Skeletal muscle cell (primary cell): ENCODE measurements around the gene PRPF31.
A peak's percentile ranks its signal among the peaks of the same experiment; 100 is the strongest.
"Not testable (repeated sequence)": the region's sequence is repeated elsewhere in the genome, so short reads cannot be mapped to it uniquely, and the experiment has no call there.

Source experiments
- DNase-seq: peaks from one replicate; pipeline ENCODE4 v3.0.0-alpha.2; 2010; ENCODE audit warnings: low read depth
- H3K4me3 ChIP-seq: 2 replicates; pipeline ENCODE4 v1.5.1; 2011; ENCODE audit warnings: low read depth, mild to moderate bottlenecking, control low read depth, low read length, moderate library complexity

The PRPF31 gene

GRCh38 chr19:54159352-54160181 is 44.0 kb downstream of the PRPF31 start, which contains the start of gene LENG1:
LENG1 (minus strand) TSS chr19:54159721; CDS start chr19:54159695, 26 bp downstream.
- DNase-seq = peak; percentile 100
- peak within 1 kb of the TSS; percentile 70 for H3K4me3 ChIP-seq

DNA sequence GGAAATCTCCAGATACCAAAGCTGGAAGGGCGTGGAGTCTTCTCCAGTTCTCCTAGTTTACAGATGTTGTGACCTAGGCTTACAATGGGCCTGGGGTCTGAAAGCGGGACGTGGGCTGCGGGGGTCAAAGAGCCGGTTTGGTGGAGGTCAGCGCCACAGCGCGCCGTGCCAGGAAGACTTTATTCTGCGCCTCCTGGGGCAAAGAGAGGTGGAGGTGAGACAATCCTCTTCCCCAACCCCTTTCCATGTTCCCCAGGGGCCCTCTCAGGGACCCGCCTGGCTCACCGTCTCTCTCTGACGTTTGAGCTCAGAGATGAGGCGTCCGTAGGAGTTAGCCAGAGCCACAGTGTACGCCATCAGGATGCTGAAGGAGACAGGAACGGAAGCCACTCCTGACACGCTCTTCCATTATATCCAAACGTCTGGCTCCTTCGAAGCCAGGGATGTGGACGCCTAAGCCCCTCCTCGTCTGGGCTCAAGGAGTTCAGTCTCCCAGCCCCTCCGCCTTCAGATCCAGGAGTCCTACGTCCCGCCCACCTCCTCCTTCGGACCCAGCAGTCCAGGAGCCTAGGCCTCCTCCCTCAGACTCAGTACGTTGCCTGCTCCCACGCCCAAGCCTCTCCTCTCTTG is 44.7 kb downstream of the PRPF31 start:
- peak overlapping the region; percentile 70 for H3K4me3 ChIP-seq
- DNase-seq = no peak

DNA sequence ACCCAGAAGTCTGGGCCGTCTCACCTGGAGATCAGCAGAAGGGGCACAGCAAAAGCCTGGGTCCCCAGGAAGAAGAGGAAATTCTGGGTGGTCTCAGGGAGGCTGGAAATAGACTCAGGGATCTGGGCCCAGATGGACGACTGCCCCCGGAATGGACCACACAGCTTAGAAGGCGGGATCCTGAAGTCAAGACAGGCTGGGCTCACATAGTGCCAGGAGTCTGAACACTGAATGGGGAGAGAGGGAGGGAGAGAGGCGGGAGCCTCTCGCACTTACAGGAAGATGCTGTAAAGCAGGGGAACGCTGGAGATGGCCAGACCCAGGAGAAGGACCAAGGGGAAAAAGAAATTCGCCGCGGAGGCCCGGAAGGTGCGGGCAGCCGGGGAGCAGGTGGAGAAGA is 45.3 kb downstream of the PRPF31 start:
- no peak for DNase-seq
- peak overlapping the region; percentile 70 for H3K4me3 ChIP-seq

DNA sequence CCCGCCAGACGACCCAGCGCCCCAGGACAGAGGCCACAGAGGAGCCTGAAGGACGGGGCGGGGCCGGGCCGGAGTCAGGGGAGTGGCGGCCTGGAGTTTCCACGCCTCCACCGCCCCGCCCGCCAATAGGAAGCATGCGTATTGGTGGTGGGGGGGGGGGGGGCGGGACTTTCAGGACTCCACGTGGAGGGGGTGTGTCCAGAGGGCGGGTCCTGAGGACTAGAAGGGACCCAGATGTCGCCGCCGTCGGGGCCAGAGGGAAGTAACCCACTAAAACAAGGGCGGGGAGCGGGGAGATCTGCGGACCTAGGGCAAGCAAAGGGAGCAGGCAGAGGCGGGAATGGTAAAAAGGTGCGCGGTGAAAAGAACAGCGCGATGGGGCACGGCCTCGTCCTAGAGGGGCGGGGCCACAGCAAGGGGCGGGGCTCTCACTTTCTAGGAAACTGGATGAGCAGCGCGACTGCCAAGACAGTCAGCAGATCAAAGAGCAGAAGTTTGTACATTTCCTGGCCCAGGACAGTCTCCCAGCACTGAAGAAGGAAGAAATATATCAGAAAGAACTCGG is 46.8 kb downstream of the PRPF31 start:
- peak overlapping the region; percentile 52 for H3K4me3 ChIP-seq
- no peak for DNase-seq

- no peak for DNase-seq
Observed at GRCh38 chr19:54162884-54163283, 47.3 kb downstream of the PRPF31 start.

DNA sequence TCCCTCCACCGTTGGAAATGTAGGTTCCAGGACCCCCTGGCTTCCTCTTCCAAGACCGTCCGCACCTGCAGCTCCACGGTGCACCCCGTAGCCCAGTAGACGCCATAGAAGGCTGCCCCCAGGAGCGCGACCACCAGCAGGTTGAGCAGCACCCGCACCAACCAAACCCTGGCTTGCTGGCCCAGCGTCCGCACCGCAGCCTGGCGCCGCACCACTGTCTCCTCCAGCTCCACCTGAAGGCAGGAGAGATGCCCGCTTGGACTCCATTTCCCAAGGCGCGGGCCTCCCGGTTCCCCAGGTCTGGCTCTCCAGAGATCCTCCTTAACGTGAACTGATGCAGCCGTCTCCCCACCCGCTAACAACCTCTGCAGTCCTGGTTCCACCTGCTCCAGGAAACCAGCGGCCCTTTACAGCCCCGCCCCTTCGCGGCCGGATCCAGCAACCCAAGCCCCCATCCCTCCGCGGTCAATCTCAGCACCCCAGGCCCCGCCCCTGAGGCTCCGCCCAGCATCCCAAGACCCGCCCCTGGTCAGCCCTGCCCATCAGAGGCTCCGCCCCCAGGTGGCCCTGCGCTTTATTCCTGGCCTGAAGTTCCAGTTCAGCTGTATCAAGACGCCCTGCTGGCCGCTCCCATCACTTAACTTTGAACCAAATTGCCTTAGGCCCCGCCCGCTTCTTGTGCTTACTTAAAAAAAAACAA is 49.0 kb downstream of the PRPF31 start:
- H3K4me3 ChIP-seq = peak overlapping the region; percentile 21
- no peak for DNase-seq

More at GRCh38 chr19:54162884-54163283, 47.3 kb downstream of the PRPF31 start:
- no peak overlapping the region for H3K4me3 ChIP-seq

DNA sequence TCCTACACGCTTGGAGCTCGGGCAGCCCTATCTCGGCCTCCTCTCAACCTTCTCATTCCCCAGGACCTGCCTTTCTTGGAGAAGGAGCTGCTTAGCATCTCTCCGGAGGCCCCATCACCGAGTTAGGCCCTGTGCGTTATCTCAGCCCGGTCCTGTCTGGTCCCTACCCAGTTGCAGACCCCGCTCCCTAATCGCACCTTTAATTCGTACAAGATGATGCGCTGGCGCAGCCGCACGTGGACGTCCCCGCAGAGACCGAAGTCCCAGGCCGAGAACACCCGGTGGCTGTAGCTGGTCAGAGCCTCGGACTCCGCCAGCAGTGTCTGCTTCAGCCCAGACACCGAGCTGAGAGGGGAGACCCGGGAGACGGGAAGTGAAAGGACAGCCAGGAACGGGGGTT is 49.7 kb downstream of the PRPF31 start:
- H3K4me3 ChIP-seq = no peak overlapping the region
- DNase-seq = no peak

DNA sequence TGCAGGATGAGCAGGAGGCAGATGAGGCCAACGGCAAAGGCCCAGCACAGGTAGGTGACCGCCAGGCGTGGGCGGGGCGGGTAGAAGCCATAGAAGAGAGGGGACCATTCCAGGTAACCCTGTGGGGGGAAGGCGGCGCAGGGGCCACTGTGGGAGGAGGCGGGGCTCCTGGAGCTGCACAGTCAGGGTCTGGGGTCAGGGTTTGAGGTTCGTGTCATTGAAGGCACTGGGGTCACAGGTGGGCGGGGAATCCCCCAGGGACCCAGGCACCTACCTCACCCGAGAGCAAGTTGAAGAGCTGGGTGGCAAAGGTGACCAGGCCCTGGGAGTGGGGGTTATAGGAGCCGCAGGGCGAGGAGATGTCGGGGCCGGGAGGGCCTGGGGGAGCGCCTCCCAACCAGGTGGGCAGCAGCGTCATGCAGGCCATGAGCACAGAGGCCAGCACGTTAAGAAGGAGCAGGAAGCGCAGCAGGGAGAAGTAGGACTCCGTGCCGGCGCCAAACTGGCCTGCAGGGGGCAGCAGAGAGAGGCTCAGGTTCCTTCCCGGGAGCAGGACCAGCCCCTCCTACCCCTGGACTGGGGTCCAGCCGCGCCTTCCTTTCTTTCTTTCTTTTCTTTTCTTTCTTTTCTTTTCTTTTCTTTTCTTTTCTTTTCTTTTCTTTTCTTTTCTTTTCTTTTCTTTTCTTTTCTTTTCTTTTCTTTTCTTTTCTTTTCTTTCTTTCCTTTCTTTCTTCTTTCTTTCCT is 52.8 kb downstream of the PRPF31 start:
- H3K4me3 ChIP-seq = no peak overlapping the region
- no peak for DNase-seq

DNA sequence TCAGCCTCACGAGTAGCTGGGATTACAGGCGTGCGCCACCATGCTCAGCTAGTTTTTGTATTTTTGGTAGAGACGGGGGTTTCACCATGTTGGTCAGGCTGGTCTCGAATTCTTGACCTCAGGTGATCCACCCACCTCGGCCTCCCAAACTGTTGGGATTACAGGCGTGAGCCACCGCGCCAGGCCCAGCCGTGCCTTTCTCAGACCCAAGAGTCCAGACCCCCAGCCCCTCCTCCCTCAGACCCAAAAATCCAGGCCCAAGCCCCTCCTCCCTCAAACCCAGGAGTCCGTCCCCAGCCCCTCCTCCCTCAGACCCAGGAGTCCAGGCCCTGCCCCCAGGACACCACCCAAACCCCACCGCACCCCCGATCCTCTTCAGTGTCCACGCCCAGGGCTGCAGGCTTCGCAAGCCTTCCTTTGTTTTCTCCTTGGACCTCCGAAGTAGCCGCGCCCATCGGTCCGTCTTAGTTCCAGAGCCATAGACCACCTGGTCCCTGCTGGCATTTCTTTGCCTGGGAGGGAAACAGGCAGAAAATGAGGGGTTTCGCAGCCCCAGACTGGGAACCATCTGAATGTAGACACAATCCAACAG is 53.7 kb downstream of the PRPF31 start:
- H3K4me3 ChIP-seq = no peak overlapping the region

GRCh38 chr19:54171736-54172431 is 56.3 kb downstream of the PRPF31 start:
- DNase-seq, H3K4me3 ChIP-seq: not testable (repeated sequence)

More for the DNA sequence above, 53.7 kb downstream of the PRPF31 start:
- no peak for DNase-seq

DNA sequence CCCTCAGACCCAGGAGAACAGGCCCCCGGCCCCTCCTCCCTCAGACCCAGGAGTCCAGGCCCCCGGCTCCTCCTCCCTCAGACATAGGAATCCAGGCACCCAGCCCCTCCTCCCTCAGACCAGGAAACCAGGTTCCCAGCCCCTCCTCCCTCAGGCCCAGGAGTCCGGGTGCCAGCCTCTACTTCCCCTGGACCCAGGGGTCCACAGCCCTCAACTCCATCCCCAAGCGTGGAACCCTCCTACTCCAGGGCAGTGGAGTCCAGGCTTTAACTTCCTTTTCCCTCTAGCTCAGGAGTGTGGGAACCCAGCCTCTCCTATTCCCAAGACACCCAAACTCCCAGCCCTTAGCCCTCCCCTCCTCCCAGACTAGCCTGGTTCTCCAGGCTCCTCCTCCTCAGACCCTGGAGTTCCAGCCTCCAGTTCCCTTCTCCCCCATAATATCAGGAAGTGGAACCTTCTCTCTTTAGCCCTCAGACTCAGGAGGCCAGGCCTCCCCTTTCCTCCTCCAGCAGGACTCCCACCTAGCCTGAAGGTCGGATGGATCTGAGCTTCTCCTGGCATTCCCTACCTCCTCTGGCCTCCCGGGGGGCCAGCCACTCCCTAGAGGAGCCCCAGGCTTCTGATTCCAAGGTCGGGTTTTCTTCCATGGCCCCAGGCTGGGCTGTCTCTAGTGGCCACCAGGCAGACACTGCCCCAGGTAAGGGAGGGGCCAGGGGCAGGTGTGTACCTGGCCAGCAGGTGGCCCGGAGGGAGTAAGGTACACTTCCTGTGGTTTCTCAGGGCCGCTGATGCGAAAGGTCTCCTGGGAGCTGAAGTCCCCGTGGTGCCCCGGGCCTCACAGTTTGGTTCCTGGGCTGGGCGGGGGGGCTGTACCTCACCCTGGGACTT is 57.2 kb downstream of the PRPF31 start, which contains the start of gene TMC4:
TSS of gene TMC4 (minus strand) at position 690 of the 888 bp plus-strand sequence. CDS start at position 647, 43 bp downstream.
- no peak for DNase-seq
- no peak within 1 kb of the TSS for H3K4me3 ChIP-seq

DNA sequence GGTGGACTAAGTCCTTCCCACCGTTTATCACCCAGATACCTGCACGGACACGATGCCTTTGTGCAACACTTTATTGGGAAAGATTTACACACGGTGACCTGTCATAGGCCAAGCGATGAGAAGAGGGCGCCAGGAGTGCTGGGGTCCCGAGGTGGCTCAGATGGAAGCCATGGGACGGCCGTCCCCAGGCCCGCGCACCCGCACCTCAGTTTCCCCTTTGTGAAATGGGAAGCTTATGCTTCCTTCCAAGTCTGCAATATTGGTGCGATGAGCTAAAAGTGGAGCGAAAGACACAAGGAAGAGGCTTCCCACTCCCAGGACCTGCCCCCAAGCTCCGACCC is 57.8 kb downstream of the PRPF31 start:
- no peak overlapping the region for H3K4me3 ChIP-seq

GRCh38 chr19:54173951-54174834 is 58.6 kb downstream of the PRPF31 start:
- DNase-seq = no peak
- H3K4me3 ChIP-seq = no peak overlapping the region

More for the DNA sequence above, 57.8 kb downstream of the PRPF31 start:
- DNase-seq = no peak

DNA sequence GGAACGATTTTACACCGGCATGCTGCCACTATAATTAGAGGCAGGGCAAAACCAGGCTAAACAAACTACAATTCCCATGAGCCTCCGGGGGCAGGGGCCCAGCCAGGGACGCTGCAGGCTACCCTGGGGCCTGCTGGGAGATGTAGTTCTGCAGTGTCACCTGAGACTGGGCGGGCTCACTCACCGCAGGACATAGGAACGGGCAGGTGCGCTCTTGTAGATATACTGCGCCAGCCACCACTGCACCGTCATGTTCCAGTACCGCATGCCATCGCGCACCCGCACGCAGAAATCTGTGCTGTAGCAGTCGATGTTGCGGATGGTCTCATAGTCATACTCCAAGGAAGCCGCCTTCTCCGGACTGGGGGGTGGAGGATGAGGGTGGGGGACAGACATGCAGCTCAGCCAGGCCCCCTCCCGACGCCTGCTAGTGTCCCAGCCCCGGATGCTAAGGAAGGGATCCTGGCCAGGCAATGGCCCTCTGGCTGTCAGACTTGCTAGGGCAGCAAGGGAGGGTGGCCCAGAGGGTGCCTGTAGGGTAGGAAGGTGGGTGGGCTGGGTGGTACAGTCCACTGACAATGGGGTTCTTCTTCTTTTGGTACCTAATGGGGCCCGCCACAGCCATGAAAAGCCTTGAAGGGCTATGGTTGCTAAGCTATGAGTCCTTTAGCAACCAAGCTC is 63.2 kb downstream of the PRPF31 start:
- no peak for DNase-seq
- H3K4me3 ChIP-seq = no peak overlapping the region

DNA sequence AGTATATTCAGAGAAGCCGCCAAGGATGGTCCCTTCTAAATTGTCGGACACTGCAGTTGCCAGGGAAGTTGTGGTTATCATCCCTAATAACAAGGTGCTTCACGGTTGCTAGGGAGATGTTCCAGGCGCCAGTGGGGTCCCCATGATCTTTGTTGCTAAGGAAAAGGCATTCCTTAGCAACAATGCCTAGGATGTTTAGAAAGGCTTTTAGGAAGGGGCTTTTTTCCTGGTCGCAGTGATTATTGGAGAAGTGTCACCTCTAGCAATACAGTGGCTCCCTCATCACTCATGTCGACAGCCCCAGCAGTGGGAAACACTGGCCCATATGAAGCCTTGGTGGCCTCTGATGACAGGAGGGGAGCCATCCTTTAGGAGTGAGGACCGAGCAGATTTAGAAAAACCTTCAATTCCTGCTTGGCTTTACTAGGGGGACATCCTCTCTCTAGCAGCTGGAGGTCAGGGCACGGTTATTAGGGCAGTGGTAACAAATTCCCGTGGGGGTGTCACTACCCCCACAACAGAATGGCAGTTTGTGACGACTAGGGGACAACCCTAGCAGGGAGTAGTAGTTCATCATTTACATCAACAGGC is 63.8 kb downstream of the PRPF31 start:
- no peak for DNase-seq
- no peak overlapping the region for H3K4me3 ChIP-seq
